ENCODE measurements around the gene USP28. TPM values are rescaled to one million over a fixed set of nuclear protein-coding genes. Genes with fewer than 3 reads are reported as not detected.

Gene USP28
- total RNA-seq, 1 donor from 2014 or later = 34.3 TPM

- DNase-seq = no peak
Observed at GRCh38 chr11:113876798-113877669, 1.7 kb upstream of the USP28 start.

DNA sequence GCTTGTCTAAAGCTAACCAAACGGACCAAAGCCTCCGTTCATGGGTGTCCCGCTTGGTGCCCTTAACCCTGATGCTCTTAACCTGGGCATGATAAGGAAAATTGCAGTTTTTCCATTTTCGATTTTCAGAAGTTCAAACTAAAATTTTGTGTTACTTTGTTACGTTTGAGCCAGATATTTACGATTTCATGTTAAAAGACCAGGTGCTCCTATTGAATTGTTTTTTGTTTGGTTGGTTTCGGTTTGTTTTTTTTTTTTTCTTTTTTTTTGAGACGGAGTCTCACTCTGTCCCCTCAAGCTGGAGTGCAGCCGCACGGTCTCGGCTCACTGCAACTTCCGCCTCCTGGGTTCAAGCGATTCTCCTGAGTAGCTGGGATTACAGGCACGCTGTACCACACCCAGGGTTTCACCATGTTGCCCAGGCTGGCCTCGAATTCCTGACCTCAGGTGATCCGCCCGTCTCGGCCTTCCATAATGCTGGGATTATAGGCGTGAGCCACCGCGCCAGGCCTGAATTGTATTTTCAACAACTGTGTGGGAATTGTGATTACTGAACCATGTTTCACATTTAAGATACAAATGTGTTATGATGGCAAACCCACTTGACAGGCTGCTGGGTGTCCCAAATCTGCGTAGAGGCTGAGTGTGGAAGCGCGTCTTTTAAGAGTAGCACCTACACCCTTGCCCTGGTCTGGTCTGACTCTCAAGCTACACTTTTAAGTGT lies 864 bp upstream of the USP28 start:
- DNase-seq = no peak

DNA sequence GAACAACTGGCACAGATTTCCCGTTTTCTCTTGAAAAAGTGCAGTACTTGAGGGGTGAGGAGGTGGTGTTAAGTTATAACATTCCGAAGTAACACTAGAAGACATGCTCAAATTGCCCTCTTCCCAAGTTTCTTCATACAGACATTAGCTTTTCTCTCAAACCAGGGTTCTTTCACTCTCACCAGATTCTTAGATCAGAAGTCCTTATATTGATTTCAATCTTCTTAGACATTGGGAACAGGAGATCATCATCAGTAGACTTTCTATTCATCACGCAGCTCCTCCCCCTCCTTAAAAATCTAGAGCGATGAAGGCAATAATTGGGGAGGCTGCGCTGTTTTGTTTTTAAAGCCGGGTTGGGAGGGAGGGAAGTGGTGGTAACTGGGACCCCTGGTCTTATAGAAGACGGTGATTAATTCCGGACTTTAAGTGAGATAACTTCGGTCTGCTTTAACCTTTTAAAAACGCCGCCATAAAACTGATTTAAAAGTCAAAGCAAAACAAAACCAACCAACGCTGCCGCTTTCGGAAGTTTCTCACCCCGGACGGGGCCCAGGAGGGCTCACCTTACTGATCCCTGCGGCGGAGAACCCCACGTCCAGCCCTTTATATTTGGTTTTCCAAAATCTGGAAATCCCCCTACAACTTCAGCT lies 665 bp downstream of the USP28 start:
- no peak for DNase-seq

DNA sequence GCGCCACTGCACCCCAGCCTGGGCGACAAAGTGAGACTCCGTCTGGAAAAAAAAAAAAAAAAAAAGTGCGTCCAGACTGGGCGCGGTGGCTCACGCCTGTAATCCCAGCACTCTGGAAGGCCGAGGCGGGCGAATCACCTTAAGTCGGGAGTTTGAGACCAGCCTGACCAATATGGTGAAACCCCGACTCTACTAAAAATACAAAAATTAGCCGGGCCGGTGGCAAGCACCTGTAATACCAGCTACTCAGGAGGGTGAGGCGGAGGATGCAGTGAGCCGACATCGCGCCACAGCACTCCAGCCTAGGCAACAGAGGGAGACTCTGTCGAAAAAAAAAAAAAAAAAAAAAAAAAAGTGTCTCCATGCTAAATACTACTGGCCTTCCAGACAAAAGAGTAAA lies 1.3 kb downstream of the USP28 start:
- DNase-seq = no peak

- DNase-seq = no peak
Observed at GRCh38 chr11:113873236-113873626, 2.1 kb downstream of the USP28 start.

- no peak for DNase-seq
Observed at GRCh38 chr11:113871336-113871735, 4.0 kb downstream of the USP28 start.

DNA sequence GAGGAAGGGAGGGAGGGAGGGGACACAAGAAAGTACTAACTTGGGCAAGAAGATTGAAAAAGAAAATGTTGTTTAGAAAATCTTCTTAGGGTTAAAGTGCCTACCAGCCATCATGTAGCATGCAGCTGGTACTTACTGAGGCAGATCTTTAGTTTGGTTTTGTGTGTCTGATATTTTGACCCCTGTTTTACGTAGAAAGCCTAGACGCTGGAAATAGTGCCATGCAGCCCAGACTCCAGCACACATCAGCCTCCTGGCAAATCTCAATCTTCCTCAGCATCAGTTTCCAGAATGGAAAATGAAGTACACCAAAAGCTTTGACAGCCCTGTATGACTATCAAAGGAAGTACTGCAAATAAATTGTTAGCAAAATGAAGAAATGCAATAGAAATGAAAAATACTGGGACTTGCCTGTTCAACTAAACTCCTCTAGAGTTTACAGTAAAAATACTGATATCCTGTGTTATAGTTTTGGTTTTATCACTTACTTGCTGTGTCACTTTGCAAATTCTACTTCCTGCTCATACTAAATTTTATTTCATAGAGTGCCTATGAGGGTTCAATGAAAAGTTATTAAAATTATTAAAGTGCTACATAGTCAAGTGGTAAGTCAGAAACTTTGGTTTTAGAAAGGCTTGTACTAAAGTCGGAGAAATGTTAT lies 7.4 kb downstream of the USP28 start:
- DNase-seq = no peak

DNA sequence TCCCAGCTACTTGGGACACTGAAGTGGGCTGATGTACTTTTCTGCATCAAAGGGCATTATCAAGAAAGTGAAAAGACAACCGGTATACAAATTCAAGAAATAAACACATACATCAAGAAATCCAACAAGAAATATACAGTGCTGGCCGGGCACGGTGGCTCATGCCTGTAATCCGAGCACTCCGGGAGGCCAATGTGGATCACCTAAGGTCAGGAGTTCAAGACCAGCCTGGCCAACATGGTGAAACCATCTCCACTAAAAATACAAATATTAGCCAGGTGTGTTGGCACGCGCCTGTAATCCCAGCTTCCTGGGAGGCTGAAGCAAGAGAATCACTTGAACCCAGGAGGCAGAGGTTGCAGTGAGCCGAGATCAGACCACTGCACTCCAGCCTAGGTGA lies 9.5 kb downstream of the USP28 start:
- DNase-seq = no peak

DNA sequence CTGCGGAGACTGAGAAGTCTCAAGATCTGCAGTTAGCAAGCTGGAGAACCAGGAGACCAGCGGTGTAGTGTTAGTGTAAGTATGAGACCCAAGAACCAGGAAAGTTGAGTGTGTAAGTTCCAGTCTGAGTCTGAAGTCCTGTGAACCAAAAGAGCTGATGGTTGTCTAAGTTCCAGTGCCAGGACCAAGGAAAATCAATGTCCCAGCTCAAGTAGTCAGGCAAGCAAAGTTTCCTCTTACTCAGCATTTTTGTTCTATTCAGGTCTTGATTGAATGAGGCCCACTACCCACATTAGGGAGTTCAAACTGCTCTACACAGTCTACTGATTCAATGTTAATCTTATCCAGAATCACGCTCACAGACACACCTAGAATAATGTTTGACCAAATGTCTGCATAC lies 11.0 kb downstream of the USP28 start:
- DNase-seq = no peak

DNA sequence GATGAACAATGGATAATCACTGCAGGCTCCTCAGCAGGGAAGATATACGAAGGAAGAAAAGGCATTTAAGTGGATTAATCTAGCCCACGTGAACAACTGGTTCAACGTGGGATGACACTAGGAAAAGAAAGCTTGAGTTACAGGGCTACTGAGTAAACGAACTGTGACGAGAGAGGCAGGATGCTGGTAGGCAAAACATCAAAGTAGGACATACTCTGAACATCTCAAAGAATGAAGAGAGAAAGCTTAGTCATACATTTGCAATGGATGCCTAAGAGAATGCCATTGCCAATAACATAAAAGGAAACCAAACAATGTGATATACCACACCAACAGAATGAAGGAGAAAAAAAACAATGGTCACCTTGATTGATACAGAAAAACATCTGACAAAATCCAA lies 12.9 kb downstream of the USP28 start:
- DNase-seq = no peak

DNA sequence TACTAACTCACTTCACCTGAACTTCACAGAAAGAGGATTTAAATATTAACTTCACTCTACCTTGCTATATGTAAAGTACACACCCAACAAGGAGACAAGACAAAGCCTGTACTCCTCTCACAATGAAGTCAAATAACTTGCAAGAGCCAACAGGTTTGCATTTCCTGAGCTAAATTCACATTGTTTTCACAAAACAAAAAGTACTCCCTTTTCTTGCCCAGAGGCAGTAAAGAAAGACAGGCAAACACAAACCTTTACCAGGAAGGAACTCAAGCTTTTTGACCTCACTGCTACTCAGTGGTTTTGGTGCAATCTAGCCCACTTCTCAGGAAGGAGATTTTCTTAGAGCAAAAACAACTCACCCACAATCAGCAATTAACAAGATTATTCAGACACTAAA lies 15.7 kb downstream of the USP28 start:
- no peak for DNase-seq

GRCh38 chr11:113856966-113857759 lies 18.2 kb downstream of the USP28 start:
- no peak for DNase-seq

- DNase-seq = no peak
Observed at GRCh38 chr11:113855803-113856202, 19.6 kb downstream of the USP28 start.

GRCh38 chr11:113850188-113850587 lies 25.2 kb downstream of the USP28 start:
- DNase-seq = no peak

DNA sequence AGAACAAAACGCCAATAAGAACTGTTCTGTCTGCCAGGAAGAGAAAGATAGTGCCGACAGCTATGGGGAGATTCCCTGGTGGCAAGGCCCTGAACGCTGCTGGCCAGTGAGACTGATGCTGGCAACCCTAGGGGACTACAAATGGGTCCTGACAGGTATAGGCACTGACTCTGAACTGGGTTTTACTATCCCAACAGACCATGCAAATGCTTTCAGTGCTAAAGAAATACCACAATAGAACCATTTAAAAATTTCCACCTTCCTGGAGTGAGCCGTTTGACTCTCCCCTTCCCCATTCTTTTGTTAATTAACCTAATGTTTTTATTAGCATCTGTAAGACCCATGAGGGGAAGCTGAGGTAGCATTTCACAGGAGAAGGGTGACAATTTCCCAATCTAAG lies 25.7 kb downstream of the USP28 start:
- no peak for DNase-seq

DNA sequence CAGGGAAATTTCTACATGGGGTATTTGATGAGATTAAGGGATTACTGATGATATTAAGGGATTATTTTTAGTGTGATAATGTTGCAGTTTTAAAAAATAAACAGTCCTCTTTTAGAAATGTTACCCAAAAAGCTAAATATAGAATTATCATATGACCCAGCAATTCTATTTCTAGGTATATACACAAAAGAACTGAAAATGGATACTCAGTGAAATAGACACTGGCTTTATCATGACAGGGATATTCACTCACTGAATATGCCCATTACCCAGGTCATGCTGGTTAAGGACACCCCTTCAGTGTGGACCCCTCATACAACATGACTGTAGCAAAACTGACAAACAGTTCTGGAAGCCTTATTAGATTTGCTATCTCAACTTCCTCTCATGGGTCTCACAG lies 27.8 kb downstream of the USP28 start:
- DNase-seq = no peak

GRCh38 chr11:113847111-113847510 lies 28.3 kb downstream of the USP28 start:
- no peak for DNase-seq

DNA sequence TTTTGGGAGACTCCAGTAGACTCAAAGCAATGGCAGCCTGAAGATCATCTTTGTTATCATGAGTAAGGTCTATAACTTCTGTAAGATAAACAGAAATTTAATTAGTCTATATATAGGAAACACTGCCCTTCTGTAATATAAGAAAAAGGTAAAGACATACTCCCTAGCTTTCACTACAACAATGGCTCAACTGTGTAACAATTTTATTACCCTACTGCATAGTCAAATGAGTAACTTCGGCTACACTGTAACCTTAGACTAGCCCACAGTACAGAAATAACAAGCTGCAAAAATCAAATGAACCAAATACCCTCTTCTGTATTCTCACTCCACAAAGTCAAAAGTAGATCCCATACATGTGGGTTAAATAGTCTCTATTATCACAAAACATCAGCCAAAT lies 33.7 kb downstream of the USP28 start:
- DNase-seq = no peak

DNA sequence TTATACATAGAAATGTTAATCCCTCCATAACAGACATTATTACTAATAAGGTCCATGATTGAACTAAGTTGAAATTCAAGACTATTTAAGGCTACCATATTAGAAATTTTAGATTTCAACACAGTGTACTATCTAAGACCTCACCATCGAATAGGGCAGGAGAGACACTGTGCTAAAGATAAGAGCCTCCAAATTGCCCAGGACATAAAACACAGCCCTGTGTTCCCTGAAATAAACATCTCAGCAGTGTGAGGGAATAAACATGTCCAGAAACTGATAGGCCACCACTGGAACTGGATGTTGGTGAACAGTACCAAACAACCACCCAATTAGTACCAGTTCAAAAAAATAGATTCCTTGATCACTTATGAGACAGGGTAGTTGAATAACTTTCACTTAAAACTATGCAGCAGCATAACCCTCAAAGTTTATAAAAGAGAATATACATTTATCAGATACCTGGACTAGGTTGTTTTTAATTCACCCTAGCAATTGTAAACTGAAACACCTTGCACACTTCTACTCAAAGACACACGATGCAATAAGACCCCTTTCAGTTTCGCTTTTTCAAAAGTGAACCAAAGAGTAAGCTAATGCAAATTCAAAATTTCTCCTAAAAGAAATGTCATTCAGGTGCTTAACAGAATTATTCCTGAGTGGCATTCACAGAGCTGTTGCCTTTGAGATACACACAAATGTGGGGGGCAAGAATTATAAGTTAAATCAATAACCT lies 34.3 kb downstream of the USP28 start:
- no peak for DNase-seq

GRCh38 chr11:113839842-113840241 lies 35.5 kb downstream of the USP28 start:
- no peak for DNase-seq

- DNase-seq = no peak
Observed at GRCh38 chr11:113838005-113838404, 37.4 kb downstream of the USP28 start.

All from occipital lobe (tissue), 2 donors.